Measurements from ENCODE around the gene TCHH. TPM values are rescaled to one million over a fixed set of nuclear protein-coding genes. Genes with fewer than 3 reads are reported as not detected.
"Not testable (repeated sequence)": the region's sequence is repeated elsewhere in the genome, so short reads cannot be mapped to it uniquely, and the experiment has no call there.

Gene TCHH
- total and polyA plus RNA-seq, 3 donors from 2014 or later: 0.53 to 2.9 (median 2.2) TPM

DNA sequence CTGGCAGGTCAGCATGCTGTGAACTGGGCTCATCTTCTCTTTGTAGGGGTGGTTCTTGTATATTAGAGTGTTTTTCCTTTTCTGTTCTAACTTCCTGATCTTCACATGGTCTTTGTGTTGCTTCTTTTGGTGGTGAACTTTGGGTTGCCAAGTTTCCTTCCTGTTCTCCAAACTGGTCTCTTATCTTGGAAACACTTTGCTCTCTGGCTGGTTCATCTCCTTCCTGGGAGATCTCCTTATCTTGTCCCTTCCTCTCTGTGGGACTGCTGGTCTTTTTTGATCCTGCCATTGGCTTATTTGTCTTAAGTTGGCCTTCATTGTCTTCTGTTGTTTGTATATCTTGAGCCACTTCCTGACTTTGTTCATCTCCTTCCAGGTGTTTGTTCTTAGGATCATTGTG is 28.5 kb downstream of the TCHH start:
- H3K4me1 ChIP-seq: no peaks in the 10 kb centered on the region
- DNase-seq: no peak
- TF ChIP-seq, protein P1, sequence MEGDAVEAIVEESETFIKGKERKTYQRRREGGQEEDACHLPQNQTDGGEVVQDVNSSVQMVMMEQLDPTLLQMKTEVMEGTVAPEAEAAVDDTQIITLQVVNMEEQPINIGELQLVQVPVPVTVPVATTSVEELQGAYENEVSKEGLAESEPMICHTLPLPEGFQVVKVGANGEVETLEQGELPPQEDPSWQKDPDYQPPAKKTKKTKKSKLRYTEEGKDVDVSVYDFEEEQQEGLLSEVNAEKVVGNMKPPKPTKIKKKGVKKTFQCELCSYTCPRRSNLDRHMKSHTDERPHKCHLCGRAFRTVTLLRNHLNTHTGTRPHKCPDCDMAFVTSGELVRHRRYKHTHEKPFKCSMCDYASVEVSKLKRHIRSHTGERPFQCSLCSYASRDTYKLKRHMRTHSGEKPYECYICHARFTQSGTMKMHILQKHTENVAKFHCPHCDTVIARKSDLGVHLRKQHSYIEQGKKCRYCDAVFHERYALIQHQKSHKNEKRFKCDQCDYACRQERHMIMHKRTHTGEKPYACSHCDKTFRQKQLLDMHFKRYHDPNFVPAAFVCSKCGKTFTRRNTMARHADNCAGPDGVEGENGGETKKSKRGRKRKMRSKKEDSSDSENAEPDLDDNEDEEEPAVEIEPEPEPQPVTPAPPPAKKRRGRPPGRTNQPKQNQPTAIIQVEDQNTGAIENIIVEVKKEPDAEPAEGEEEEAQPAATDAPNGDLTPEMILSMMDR (IDR thresholded peaks at IDR 0.05): no peak
- no peak for TF ChIP-seq POLR2A (IDR thresholded peaks at IDR 0.05)
- no peaks in the 10 kb centered on the region for H3K36me3 ChIP-seq (ENCODE audit: low read depth, missing control alignments)
- no peak overlapping the region for H3K27ac ChIP-seq
- H3K4me3 ChIP-seq: no peak overlapping the region
- H3K9me3 ChIP-seq: no peaks in the 10 kb centered on the region
- H3K27me3 ChIP-seq: no peaks in the 10 kb centered on the region
- intact Hi-C loops (cut with DNase I; ENCODE audit: low total_unique reads): no loop called here

DNA sequence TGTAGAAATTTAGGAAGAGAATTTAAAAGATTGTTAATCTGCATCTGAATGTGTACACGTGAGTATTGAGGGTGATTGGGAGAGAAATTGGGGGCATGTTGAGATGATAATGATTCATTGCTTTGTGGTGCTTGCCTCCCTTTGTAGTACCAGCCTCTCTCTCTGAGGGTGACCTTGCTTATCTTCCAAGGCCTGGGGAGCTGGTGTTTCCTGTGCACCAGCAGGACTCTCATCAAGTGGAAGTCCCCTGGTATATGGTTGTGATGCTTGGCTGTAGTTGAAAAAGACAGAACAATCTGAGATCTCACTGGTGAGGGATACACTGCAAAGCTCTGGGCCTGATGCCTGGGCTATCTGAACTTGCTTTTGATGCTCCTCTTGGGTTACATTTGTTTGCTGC is 30.4 kb downstream of the TCHH start:
- intact Hi-C loops (cut with DNase I; ENCODE audit: low total_unique reads): no loop called here
- Histone ChIP-seq H3K9me3 (no peaks in the 10 kb centered on the region), H3K36me3 (ENCODE audit: low read depth, missing control alignments) (no peaks in the 10 kb centered on the region), H3K27ac (no peak overlapping the region), H3K4me3 (no peak overlapping the region), H3K27me3 (no peaks in the 10 kb centered on the region), H3K4me1 (no peaks in the 10 kb centered on the region)
- TF ChIP-seq, protein P1 (IDR thresholded peaks at IDR 0.05): no peak
- no peak for TF ChIP-seq POLR2A (IDR thresholded peaks at IDR 0.05)
- WGBS, 2 donors: 48 to 64% methylated on average over 1 of the region's 1 CpG
- DNase-seq: no peak

DNA sequence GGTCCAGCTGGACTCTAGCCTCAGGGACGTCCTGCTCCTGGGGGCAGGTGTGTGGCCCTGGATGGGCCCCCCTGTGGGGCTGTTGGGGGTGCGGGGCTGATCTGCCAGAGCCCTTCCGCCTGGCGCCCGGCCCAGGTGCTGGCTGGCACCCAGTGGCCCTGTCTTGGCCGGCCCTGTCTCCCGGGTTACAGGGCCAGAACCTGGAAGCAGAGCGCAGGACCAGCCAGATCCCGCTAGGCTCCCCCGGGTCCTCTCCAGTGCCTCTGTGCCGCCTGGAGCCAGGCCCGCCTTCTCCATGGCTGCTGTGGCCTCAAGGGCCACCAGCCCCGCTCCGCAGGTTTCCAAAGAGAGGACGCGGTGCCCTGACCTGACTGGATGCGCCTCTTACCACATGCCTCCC is 34.2 kb downstream of the TCHH start:
- H3K4me1 ChIP-seq; DNase-seq; H3K4me3 ChIP-seq; H3K9me3 ChIP-seq; H3K36me3 ChIP-seq (ENCODE audit: low read depth, missing control alignments); H3K27me3 ChIP-seq; intact Hi-C loops (cut with DNase I; ENCODE audit: low total_unique reads); H3K27ac ChIP-seq: not testable (repeated sequence)
- WGBS, 2 donors: 94% methylated on average over 17 of the region's 17 CpGs; no CpG with 5 or more reads in 1 of the 2 donors

DNA sequence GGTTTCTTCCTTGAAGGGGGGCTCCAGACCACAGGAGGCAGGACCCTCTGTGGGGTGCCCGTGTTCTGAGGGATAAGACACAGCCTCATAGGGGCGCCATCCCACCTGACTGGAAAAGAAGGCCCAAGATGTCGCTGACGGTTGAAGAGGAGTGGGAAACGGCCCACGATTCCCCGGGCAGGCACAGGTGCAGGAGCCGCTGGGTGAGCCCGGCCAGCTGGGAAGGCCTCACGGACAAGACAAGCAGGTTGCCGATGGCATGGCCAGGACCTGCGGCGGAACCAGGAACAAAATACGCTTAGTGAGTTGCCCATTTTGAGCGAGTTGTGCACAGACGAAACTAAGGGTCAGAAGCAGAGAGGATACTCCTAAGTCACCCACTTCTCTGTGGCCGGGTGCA is 34.8 kb downstream of the TCHH start:
- H3K36me3 ChIP-seq (ENCODE audit: low read depth, missing control alignments); H3K9me3 ChIP-seq; DNase-seq; H3K27ac ChIP-seq; intact Hi-C loops (cut with DNase I; ENCODE audit: low total_unique reads); H3K4me1 ChIP-seq; H3K27me3 ChIP-seq; H3K4me3 ChIP-seq: not testable (repeated sequence)
- 87 to 90% methylated on average over 7 to 17 of the region's 17 CpGs for WGBS, 2 donors

DNA sequence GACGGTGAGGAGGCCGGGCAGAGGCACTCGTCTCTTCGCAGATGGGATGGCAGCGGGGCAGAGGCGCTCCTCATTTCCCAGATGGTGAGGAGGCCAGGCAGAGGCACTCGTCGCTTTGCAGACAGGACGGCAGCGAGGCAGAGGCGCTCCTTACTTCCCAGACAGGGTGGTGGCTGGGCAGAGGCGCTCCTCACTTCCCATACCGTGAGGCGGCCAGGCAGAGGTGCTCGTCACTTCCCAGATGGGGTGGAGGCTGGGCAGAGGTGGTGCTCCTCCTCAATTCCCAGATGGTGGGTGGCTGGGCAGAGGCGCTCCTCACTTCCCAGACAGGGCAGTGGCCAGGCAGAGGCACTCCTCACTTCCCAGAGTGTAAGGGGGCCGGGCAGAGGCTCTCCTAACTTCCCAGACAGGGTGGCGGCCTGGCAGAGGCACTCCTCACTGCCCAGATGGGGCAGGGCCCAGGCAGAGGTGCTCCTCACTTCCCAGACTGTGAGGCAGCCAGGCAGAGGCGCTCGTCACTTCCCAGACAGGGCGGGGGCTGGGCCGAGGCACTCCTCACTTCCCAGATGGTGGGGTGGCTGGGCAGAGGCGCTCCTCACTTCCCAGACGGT is 36.3 kb downstream of the TCHH start:
- Histone ChIP-seq H3K27ac (no peak overlapping the region), H3K27me3 (no peaks in the 10 kb centered on the region), H3K4me3 (no peak overlapping the region), H3K4me1 (no peaks in the 10 kb centered on the region), H3K9me3 (no peaks in the 10 kb centered on the region), H3K36me3 (ENCODE audit: low read depth, missing control alignments) (no peaks in the 10 kb centered on the region)
- DNase-seq: no peak
- intact Hi-C loops (cut with DNase I; ENCODE audit: low total_unique reads): no loop called here
- 83 to 94% methylated on average over 8 to 24 of the region's 24 CpGs for WGBS, 2 donors
- TF ChIP-seq POLR2A (IDR thresholded peaks at IDR 0.05): no peak

DNA sequence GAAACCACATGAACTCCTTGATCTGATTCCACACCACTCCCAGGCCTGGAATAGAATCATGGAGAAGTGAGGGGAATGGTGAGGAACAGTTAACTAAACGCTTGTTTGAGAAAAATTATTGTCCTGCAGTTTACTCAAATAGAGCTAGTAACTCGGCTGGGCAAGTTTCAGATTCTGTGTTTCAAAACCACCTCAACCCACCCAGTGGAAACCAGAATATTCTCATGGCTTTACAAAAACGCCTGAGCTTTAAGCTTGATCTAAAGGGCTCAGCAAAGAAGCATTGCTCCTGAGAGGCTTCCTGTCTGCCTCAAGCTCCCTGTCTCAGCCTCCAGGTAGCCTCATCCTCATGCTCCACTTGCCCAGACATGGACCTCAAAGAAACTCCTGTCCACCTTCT is 42.9 kb downstream of the TCHH start:
- no peak for DNase-seq
- TF ChIP-seq, protein P1 (IDR thresholded peaks at IDR 0.05): no peak
- no peak for TF ChIP-seq POLR2A (IDR thresholded peaks at IDR 0.05)
- WGBS, 2 donors: 84 to 89% methylated on average over 3 of the region's 3 CpGs
- Histone ChIP-seq H3K4me1 (no peaks in the 10 kb centered on the region), H3K9me3 (no peaks in the 10 kb centered on the region), H3K36me3 (ENCODE audit: low read depth, missing control alignments) (no peaks in the 10 kb centered on the region), H3K27me3 (no peaks in the 10 kb centered on the region), H3K27ac (no peak overlapping the region), H3K4me3 (no peak overlapping the region)
- intact Hi-C loops (cut with DNase I; ENCODE audit: low total_unique reads): no loop called here
